ENCODE measurements around the gene ULK4.
"Not testable (repeated sequence)": the region's sequence is repeated elsewhere in the genome, so short reads cannot be mapped to it uniquely, and the experiment has no call there.

ULK4 gene

GRCh38 chr3:41307065-41307464 lies 654.8 kb downstream of the ULK4 start:
- DNase-seq (ENCODE audit: low spot score), result no peak

DNA sequence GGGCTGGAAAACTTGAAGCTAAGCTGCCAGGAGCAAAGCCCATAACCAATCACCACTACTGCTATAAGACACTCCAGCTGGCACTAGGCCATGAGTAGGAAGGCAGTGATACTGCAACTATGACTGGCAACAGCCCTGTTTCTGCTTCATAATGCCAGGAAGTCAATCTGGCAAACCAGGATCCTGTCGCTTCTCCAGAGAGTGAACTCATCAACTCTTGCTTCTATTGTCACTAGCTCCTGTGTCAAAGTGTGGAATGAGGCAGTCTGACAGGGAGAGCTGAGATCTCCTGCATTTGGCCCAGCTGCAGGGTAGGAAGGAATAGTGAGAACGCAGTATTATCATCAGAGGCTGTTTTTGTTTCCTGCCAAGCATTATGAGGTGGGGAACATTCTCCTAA lies 657.3 kb downstream of the ULK4 start:
- peak; percentile 32 for DNase-seq (ENCODE audit: low spot score)

- DNase-seq (ENCODE audit: low spot score), result no peak
These were observed 659.6 kb downstream of the ULK4 start for GRCh38 chr3:41302295-41302694.

GRCh38 chr3:41301548-41301947 lies 660.4 kb downstream of the ULK4 start:
- no peak for DNase-seq (ENCODE audit: low spot score)

DNA sequence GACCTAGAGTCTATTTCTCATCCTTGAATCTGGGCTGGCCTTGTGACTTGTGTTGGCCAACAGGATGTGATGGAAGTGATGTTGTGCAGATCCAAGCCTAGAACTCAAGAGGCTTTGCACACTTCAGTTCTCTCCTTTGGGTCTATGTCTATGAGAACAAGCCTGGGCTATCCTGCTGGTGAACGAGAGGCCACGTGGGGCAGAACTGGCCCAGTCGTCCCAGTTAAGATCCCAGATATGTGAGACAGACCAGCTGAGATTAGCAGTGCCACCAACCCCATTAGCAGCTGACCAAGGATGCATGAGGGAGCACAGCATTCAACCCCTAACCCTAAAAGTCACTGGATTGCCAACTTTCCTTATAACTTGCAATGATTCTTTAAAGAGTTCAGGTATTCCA lies 662.9 kb downstream of the ULK4 start:
- no peak for DNase-seq (ENCODE audit: low spot score)

DNA sequence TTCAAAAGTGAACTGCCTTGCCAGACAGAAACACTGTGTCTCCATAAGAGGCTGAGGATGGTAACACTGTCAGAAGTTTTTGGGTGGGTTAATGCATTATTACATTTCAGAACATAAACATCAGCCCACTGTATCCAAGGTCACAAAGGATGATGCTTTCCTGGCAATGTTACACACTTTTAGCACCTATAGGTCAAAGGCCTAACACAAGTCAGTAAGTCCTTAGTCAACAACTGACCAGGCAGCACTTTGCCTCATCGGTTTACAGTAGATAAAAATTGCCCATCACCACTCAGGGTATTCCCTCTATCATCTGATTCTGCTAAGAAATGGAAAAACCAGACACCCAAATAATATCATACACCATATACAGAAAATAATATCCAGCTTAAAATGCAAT lies 664.2 kb downstream of the ULK4 start:
- no peak for DNase-seq (ENCODE audit: low spot score)

DNA sequence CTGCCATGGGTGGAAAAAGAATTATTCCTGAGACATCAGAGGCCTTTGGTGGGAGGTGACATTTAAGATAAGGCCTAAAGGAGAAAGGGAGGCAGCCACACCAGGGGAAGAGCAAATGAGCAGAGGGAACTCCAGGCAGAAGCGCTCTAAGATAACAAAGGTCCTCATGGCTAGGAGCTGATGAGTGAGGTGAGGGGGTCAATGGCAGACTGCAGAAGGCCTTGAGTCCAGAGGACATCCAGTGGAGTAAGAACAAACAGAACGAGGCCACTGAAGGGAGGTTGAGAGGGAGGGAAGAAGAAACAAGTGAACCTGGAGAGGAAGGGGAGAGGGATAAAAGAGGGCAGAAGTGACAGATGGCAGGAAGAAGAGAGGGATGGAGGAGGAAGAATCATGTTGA lies 665.3 kb downstream of the ULK4 start:
- no peak for DNase-seq (ENCODE audit: low spot score)

GRCh38 chr3:41295740-41296139 lies 666.2 kb downstream of the ULK4 start:
- no peak for DNase-seq (ENCODE audit: low spot score)

DNA sequence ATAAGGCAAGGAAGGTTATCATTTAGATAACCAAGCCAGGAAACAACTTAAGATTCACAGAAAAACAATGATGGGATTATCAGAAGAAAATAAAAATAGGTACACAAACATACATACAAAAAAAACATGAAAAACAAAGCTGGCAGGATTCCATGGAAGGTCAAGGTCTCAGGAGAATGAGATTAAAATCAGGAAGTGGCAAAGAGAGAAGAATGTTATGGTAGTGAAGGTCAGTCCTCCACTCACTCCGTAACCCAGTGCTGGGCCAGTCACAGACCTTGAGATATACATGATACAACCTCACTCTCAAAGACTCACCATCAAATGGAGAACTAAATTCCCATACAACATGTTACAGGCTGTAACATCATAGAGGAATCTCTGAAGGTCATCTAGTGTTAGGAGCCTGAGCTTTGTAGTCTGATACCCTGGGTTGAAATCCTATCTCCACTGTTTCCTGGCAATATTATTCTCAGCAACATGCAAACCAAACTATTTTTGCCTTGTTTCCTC lies 668.7 kb downstream of the ULK4 start:
- DNase-seq (ENCODE audit: low spot score), result no peak

DNA sequence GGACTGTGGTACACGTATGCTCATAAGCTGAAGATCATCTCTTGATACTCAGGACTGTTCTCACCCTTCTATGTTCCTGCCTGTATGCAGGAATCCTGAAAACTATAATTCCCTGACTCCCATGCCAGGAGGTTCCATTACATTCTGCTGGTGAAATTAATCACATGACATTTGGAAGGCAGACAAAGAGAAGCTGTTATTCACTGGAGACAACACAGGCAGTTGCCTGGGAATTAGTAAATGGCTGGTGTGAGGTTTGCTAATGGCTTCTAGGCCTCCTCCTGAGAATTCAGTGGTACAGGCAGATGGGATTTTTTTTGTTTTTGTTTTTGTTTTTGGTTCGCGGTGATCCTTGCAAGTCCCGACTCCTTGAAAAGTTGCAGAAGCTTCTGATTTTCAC lies 671.2 kb downstream of the ULK4 start:
- DNase-seq (ENCODE audit: low spot score), result no peak

- DNase-seq (ENCODE audit: low spot score), result no peak
These were observed 671.6 kb downstream of the ULK4 start for GRCh38 chr3:41290306-41290705.

DNA sequence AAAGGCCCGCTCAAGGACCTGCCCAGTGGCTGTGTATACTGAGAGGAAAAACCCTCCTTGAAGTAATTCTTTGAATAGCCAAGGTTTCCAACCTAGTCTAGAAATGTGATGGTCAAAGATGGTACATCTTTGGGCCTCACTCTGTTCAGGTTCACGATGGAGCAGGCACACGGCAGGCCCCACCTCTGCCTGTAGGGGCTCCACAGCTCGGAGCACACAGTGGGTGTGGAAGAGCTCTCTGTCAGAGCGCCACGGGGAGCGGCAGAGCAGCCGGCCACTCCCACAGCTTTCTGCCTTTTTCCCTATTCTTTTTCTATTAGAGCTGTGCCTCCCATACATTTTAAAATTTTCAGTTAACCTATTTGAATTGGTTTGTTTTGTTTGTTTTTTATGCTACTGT lies 673.1 kb downstream of the ULK4 start:
- no peak for DNase-seq (ENCODE audit: low spot score)

DNA sequence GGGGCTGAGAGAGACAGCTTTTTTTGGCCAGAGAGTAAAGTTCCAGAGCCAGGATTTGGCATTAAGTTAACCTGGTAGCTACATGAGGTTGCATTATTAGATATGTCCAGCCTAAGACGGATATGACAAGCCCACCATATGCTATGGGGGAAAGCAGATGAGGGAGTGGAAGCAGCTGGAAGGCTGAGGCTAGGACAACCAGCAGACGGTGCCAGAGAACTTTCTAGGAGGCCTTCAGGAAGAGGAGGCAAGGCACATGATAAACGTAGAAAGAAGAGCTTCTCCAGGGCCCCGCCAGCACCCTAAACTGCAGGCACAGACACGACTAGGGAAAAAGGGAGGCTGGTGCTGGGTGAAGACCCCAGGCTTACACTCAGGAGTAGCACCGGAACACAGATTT lies 675.6 kb downstream of the ULK4 start:
- DNase-seq (ENCODE audit: low spot score), result no peak

GRCh38 chr3:41284934-41285333 lies 677.0 kb downstream of the ULK4 start:
- DNase-seq (ENCODE audit: low spot score), result not testable (repeated sequence)

DNA sequence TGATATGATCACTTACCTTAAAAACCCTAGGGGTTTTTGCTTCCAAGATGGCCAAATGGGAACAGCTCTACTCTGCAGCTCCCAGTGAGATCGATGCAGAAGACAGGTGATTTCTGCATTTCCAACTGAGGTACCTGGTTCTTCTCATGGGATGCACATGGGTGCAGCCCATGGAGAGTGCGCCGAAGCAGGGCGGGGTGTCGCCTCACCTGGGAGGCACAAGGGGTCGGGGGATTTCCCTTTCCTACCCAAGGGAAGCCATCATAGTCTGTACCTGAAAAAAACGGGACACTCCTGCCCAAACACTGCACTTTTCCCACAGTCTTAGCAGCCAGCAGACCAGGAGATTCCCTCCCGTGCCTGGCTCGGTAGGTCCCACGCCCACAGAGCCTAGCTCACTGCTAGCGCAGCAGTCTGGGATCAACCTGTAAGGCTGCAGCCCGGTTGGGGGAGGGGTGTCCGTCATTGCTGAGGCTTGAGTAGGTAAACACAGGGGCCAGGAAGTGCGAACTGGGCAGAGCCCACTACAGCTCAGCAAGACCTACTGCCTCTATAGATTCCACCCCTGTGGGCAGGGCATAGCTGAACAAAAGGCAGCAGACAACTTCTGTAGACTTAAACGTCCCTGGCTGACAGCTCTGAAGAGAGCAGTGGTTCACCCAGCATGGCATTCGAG lies 684.0 kb downstream of the ULK4 start:
- no peak for DNase-seq (ENCODE audit: low spot score)

- DNase-seq (ENCODE audit: low spot score), result no peak
These were observed 685.7 kb downstream of the ULK4 start for GRCh38 chr3:41276191-41276590.

DNA sequence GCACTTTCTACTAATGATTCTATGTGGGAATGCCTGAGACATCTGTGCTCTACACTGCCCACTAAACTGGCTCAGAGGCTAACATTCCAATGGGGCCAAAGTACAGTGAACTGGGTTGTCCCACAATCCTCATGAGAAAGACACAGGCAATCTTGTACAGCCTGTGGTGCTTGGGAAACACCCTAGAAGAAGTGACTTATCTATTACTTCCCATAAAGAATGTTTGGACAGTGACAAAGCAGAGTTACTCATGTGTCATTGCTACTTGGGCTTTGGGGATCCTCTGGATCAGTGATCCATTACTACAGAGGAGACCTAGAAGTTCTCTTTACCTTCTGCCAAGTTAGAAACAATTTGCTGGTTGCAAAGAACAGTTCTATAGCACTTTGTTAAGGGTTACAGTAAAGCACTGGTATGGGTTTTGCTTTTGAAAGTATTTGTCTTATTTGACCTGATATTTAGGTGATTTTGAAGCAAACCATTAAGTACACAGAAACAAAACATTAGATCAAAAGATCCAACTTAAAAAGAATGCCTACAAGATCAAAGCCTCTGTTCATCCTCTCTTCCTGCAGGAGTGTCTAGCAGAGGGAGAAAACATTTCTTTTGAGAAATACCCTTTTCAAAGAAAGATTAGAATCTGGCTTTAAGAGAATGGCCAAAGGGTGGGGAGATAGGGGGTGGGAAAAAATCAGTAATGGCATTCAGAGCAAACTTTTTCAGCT lies 686.8 kb downstream of the ULK4 start:
- peak; percentile 97 for DNase-seq (ENCODE audit: low spot score)

DNA sequence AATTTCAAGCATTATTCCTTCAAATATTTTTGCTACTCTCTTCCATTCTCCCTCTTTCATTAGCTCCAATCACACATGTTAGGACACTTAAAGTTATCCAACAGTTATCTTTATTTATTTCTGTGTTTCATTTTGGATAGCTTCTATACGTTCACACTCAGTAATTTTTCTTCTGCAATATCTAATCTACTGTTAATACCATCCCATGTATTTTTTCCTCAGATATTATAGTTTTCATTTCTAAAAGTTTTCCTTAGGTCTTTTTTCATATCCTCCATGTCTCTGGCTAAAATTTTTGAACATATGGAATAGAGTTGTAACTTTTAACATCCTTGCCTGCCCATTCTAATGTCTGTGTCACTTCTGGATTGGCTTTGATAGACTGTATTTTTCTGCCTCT lies 689.2 kb downstream of the ULK4 start:
- no peak for DNase-seq (ENCODE audit: low spot score)

- DNase-seq (ENCODE audit: low spot score), result peak; percentile 93
These were observed 693.8 kb downstream of the ULK4 start for GRCh38 chr3:41267975-41268640.

DNA sequence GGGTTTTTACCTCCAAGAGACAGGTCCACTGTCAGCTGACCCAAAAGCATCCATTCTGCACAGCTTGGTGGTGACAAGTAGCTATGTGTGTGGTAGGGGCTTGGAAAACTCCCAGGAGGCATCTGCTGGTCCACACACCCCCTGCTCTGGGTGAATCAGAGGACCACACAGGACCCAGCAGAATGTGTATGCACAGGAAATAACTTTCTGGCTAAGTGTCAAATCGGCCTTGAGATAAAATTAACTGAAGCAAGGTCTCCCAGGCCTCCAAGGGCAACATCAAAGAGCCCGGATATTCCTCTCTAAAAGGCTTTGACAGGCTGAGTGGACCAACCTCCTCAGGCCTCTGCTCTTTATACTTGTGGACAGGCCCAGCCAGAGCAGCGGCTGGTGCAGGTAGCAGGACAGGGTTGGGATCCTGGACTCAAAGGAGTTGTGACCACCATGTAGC lies 696.1 kb downstream of the ULK4 start:
- peak; percentile 86 for DNase-seq (ENCODE audit: low spot score)

GRCh38 chr3:41265011-41265545 lies 696.8 kb downstream of the ULK4 start:
- DNase-seq (ENCODE audit: low spot score), result peak; percentile 51

DNA sequence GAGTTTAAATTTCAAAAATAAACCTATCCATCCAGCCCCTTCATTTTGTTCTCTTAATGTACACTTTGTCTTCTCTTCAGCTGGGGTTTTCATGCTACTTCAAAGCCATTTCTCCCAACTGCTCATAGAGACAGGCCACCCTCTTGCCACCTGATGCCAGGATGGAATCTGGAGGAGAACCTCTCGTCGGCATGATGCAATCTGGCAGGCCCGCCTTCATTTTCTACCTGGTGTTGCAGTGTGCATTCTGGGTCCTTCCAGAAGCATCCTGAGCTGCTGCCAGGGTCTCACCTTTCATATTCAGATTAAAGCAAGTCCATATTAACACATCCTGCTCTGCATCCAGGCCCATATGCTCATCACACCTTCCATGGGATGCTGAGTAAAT lies 701.8 kb downstream of the ULK4 start:
- DNase-seq (ENCODE audit: low spot score), result no peak

All from kidney tubule cell (primary cell).